Measurements from ENCODE around the gene NR2C2. TPM values are rescaled to one million over a fixed set of nuclear protein-coding genes. Genes with fewer than 3 reads are reported as not detected.

NR2C2 gene
- total RNA-seq, 2 experiments from 2014 or later: 49.5 to 51.1 TPM

Other genes with a start within 250 kb of the NR2C2 start
- under 1 TPM in 1 of 2 experiments, not detected in 1; 0.12 TPM for gene FGD5, start 128.6 kb upstream of the NR2C2 start, total RNA-seq
- gene MRPS25, start 117.7 kb downstream of the NR2C2 start, total RNA-seq: 10 to 100 TPM; 53.8 to 58.5 TPM
- gene RBSN, start 151.6 kb downstream of the NR2C2 start, total RNA-seq: 10 to 100 TPM; 15.0 to 15.3 TPM

All from activated CD4-positive, alpha-beta memory T cell treated with anti-CD3 and anti-CD28 coated beads for 36 hours (primary cell).